ENCODE data around the gene DPPA3. TPM values are rescaled to one million over a fixed set of nuclear protein-coding genes. Genes with fewer than 3 reads are reported as not detected.
A peak's percentile ranks its signal among the peaks of the same experiment; 100 is the strongest.

DPPA3 gene
- total and polyA plus RNA-seq, 9 of the 15 experiments (the other 6 are each of a cell fraction or from before 2014, with no cell fraction given) = not detected

DNA sequence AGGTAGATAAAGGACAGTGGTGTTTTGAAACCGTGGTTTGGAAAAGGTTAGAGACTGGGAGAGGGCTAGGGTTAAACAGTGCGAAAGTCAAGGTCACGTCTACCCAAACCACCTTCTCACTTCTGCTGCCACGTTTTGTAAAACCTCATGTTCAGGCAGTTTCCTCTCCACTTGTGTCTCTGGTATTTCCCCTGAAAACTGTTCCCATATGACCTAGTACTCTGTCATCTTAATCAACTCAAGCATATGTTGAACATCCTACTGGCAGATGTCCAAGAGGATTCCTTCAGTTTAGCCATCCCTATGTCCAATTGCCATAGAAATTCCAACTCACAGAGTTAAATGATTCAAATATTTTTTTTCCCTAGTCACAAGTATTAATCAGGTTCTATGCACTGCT lies 18.5 kb downstream of the DPPA3 start:
- no peaks in the 10 kb centered on the region for H3K9me1 ChIP-seq (ENCODE audit: control insufficient read depth, insufficient read depth, low read length)
- no peak overlapping the region for H3K9ac ChIP-seq (ENCODE audit: insufficient read depth in 1 of 2, low read depth in 2 of 2, low read length in 2 of 2)
- ChIA-PET POLR2A (no interaction called here), CTCF (ENCODE audit: low intra/inter-chr PET ratio) (no interaction called here)
- H3K4me2 ChIP-seq (ENCODE audit: insufficient read depth, low read length) = no peak overlapping the region
- no peaks in the 10 kb centered on the region for H3K79me2 ChIP-seq (ENCODE audit: control insufficient read depth, insufficient read depth, low read length)
- DNase-seq (ENCODE audit: extremely low read depth in 1 of 4, low spot score in 3 of 4) (no peak), ATAC-seq (no peak), FAIRE-seq (no peak)
- H3K36me3 ChIP-seq (ENCODE audit: control insufficient read depth, insufficient read depth, low read length) = no peaks in the 10 kb centered on the region
- H3K4me1 ChIP-seq (replicated peaks in 1 of 2; ENCODE audit: control insufficient read depth in 2 of 2, insufficient read depth in 2 of 2, low read length in 2 of 2) = 0 out of 5 replicates have a peak, but pooled peaks cover 0 to 3% of the 10 kb centered on the region in 2 experiments
- intact Hi-C loops (cut with micrococcal nuclease) = no loop called here
- WGBS (ENCODE audit: insufficient coverage, low coverage, missing lambda C conversion rate) = 0% methylated on average over 4 of the region's 4 CpGs
- no peaks in the 10 kb centered on the region; a peak in 1 of 5 replicates for H3K27me3 ChIP-seq (ENCODE audit: control insufficient read depth in 2 of 2, insufficient read depth in 2 of 2, low read length in 2 of 2)
- in situ Hi-C loops (cut with MboI) = loop anchor here (10.0 kb wide), 1 partner anchor 75 kb away; no protein-coding TSS in a partner anchor
- H2AFZ ChIP-seq (ENCODE audit: low read depth, low read length) = no peak overlapping the region
- no peak for TF ChIP-seq ZNF311 (CRISPR knock-in tag; IDR thresholded peaks at IDR 0.05)
- no peak for TF ChIP-seq CBX1 (IDR thresholded peaks at IDR 0.05; ENCODE audit: low read depth)
- TF ChIP-seq MECOM (CRISPR knock-in tag; IDR thresholded peaks at IDR 0.05) = no peak
- TF ChIP-seq, protein P1, sequence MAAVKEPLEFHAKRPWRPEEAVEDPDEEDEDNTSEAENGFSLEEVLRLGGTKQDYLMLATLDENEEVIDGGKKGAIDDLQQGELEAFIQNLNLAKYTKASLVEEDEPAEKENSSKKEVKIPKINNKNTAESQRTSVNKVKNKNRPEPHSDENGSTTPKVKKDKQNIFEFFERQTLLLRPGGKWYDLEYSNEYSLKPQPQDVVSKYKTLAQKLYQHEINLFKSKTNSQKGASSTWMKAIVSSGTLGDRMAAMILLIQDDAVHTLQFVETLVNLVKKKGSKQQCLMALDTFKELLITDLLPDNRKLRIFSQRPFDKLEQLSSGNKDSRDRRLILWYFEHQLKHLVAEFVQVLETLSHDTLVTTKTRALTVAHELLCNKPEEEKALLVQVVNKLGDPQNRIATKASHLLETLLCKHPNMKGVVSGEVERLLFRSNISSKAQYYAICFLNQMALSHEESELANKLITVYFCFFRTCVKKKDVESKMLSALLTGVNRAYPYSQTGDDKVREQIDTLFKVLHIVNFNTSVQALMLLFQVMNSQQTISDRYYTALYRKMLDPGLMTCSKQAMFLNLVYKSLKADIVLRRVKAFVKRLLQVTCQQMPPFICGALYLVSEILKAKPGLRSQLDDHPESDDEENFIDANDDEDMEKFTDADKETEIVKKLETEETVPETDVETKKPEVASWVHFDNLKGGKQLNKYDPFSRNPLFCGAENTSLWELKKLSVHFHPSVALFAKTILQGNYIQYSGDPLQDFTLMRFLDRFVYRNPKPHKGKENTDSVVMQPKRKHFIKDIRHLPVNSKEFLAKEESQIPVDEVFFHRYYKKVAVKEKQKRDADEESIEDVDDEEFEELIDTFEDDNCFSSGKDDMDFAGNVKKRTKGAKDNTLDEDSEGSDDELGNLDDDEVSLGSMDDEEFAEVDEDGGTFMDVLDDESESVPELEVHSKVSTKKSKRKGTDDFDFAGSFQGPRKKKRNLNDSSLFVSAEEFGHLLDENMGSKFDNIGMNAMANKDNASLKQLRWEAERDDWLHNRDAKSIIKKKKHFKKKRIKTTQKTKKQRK (IDR thresholded peaks at IDR 0.05; ENCODE audit: borderline replicate concordance, low read depth, low read length) = no peak
- peak; percentile 18; the same call in 1 of the 2 replicates for TF ChIP-seq NFIC (IDR thresholded peaks at IDR 0.05)
- TF ChIP-seq CBX3 (IDR thresholded peaks at IDR 0.05; ENCODE audit: borderline replicate concordance in 1 of 2, low read length in 2 of 2) = no peak
- no peak for TF ChIP-seq ELF4 (CRISPR knock-in tag; IDR thresholded peaks at IDR 0.05)
- no peak overlapping the region for H3K4me3 ChIP-seq
- BruUV-seq (replicated peaks) = no TSS peak
- H3K27ac ChIP-seq (ENCODE audit: extremely low read depth, low read depth, low read length) = no peak overlapping the region
- H3K9me3 ChIP-seq (replicated peaks; ENCODE audit: control insufficient read depth, insufficient read depth, low read depth, low read length) = no peaks in the 10 kb centered on the region
- H4K20me1 ChIP-seq (replicated peaks; ENCODE audit: control insufficient read depth, insufficient read depth, low read length) = no peaks in the 10 kb centered on the region

All from K562 (cell line).